Stimulated activated CD8-positive, alpha-beta memory T cell treated with anti-CD3 and anti-CD28 coated beads, Interleukin-15, amount 100 ng/mL, for 4 hours (primary cell): ENCODE results near the gene SCAF8.
"Not testable (repeated sequence)": the region's sequence is repeated elsewhere in the genome, so short reads cannot be mapped to it uniquely, and the experiment has no call there.

Experiments used
- DNase-seq, 2 donors: peaks; one replicate each; pipeline ENCODE4 v3.0.0-alpha.2; 2020; ENCODE audit warnings: low read depth in 2 of 2

Gene SCAF8

GRCh38 chr6:154733183-154733625 lies at the start of gene SCAF8:
Gene SCAF8 (plus strand): TSS chr6:154733416. CDS start chr6:154733901, 485 bp downstream.
- peak; percentile 63 to 75 for DNase-seq

- DNase-seq: no peak
Observed at GRCh38 chr6:154683756-154684523, 49.3 kb upstream of the SCAF8 start.

GRCh38 chr6:154686162-154686561 lies 47.1 kb upstream of the SCAF8 start:
- DNase-seq: no peak

GRCh38 chr6:154689493-154690255 lies 43.5 kb upstream of the SCAF8 start:
- no peak for DNase-seq

- no peak for DNase-seq
Observed at GRCh38 chr6:154690857-154691256, 42.4 kb upstream of the SCAF8 start.

GRCh38 chr6:154696661-154697060 lies 36.6 kb upstream of the SCAF8 start:
- no peak for DNase-seq

- no peak for DNase-seq
Observed at GRCh38 chr6:154703124-154703523, 30.1 kb upstream of the SCAF8 start.

- DNase-seq: no peak
Observed at GRCh38 chr6:154705471-154706113, 27.6 kb upstream of the SCAF8 start.

GRCh38 chr6:154706389-154706788 lies 26.8 kb upstream of the SCAF8 start:
- no peak for DNase-seq

- no peak for DNase-seq
Observed at GRCh38 chr6:154709621-154710020, 23.6 kb upstream of the SCAF8 start.

GRCh38 chr6:154710689-154711088 lies 22.5 kb upstream of the SCAF8 start:
- no peak for DNase-seq

GRCh38 chr6:154715446-154715845 lies 17.8 kb upstream of the SCAF8 start:
- DNase-seq: no peak

GRCh38 chr6:154716350-154716749 lies 16.9 kb upstream of the SCAF8 start:
- DNase-seq: not testable (repeated sequence)

- no peak for DNase-seq
Observed at GRCh38 chr6:154719433-154719832, 13.8 kb upstream of the SCAF8 start.

- no peak for DNase-seq
Observed at GRCh38 chr6:154719854-154720253, 13.4 kb upstream of the SCAF8 start.

GRCh38 chr6:154721460-154721859 lies 11.8 kb upstream of the SCAF8 start:
- no peak for DNase-seq

- DNase-seq: no peak
Observed at GRCh38 chr6:154726887-154727286, 6.3 kb upstream of the SCAF8 start.

- DNase-seq: no peak
Observed at GRCh38 chr6:154731296-154732218, 1.7 kb upstream of the SCAF8 start.

- no peak for DNase-seq
Observed at GRCh38 chr6:154732538-154733182, 556 bp upstream of the SCAF8 start.

GRCh38 chr6:154733626-154734382 lies 588 bp downstream of the SCAF8 start:
- DNase-seq: peak; percentile 74 to 78
